Hippocampal formation (tissue), 2 donors: ENCODE measurements around the gene WSB1.
"Not testable (repeated sequence)": the region's sequence is repeated elsewhere in the genome, so short reads cannot be mapped to it uniquely, and the experiment has no call there.

ENCODE experiments used
- DNase-seq, 2 donors: peaks; one replicate each; lab custom pipeline; 2025; lab: John Stamatoyannopoulos, UW

WSB1 gene, protein sequence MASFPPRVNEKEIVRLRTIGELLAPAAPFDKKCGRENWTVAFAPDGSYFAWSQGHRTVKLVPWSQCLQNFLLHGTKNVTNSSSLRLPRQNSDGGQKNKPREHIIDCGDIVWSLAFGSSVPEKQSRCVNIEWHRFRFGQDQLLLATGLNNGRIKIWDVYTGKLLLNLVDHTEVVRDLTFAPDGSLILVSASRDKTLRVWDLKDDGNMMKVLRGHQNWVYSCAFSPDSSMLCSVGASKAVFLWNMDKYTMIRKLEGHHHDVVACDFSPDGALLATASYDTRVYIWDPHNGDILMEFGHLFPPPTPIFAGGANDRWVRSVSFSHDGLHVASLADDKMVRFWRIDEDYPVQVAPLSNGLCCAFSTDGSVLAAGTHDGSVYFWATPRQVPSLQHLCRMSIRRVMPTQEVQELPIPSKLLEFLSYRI

GRCh38 chr17:27293898-27294688, at the start of gene WSB1:
Gene WSB1, plus strand, starts transcription at chr17:27294114. Its CDS starts 282 bp downstream, at chr17:27294396.
- peak; percentile 87 to 93 for DNase-seq

GRCh38 chr17:27244491-27245223, 49.3 kb upstream of the WSB1 start:
- DNase-seq = peak; percentile 31 to 65

DNA sequence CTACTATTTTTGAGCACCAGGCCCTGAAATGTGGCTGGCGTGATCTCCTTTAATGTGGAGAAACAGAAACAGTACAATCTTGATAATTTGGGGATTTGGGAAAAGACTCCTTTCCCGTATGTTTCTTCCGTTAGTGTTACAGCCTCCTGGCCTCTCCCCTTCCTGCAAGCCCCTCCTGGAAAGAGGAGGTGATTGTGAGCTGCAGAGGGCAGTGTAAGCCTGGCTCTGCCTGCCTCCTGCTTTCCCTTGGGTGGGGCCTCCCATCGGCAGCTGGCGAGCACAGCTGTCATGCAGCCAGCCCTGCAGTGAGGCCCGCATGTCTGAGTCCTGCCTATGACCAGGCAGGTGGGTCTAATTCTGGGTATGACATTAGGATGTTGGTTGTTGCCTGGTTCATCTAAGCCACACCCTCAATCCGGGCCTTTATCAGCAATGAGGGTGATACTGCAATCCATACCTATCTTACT, 48.7 kb upstream of the WSB1 start:
- peak; percentile 81 to 85 for DNase-seq

DNA sequence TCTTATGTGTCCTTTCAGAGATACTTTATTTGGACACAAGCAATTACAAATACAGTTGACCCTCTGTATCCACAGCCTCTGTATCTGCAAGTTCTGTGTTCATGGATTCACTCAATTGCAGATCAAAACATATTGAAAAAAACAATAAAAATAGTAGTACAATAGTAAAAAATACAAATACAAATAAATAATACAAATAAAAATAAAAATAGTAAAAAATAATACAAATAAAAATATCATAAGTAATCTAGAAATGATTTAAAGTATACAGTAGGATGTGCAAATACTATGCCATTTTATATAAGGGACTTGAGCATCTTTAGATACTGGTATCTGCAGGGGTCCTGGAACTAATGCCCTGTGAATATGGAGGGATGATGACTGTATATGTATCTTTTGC, 47.4 kb upstream of the WSB1 start:
- DNase-seq = no peak

DNA sequence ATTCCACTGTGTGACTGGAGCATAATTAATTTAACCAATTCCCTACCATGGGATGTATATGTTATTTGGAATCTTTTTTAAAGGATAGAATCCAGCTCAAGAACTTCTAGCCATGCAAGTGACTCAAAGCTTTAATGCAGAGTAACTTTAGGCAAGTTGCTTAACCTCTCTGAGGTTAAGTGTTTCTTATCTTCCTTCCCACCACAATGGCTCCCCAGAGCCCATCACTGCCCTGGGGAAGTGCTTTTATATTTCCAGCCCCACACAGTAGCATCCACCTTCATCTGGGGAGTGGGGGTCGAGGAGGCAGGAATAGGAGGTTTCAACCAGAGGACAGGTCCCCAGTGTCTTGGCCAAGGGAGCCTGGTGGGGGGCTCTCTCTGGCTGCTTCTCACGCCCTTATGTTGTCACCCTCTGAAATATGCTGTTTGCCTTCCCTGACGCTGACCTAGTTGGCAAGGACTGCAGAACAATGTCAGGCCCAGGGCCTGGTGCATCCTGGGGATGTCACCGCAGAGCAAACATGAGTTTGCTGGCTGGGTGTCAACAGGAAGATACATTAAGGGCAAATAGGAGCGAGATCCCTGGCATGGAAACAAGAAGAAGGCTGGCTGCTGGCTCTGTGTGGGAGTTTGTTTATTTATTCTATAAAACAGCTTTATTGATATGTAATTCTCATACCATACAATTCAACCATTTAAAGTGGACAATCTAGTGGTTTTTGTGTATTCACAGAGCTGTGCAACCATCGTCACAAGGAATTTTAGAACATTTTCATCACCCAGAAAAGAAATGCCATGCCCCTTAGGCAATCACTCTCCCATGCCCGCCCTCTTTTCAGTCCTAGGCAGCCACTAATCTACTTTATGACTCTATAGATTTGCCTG, 46.6 kb upstream of the WSB1 start:
- no peak for DNase-seq

GRCh38 chr17:27247958-27248342, 46.0 kb upstream of the WSB1 start:
- no peak for DNase-seq

DNA sequence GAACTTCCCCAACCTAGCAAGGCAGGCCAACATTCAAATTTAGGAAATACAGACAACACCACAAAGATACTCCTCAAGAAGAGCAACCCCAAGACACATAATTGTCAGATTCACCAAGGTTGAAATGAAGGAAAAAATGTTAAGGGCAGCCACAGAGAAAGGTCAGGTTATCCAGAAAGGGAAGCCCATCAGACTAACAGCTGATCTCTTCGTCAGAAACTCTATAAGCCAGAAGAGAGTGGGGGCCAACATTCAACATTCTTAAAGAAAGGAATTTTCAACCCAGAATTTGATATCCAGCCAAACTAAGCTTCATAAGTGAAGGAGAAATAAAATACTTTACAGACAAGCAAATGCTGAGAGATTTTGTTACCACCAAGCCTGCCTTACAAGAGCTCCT, 43.1 kb upstream of the WSB1 start:
- DNase-seq = not testable (repeated sequence)

DNA sequence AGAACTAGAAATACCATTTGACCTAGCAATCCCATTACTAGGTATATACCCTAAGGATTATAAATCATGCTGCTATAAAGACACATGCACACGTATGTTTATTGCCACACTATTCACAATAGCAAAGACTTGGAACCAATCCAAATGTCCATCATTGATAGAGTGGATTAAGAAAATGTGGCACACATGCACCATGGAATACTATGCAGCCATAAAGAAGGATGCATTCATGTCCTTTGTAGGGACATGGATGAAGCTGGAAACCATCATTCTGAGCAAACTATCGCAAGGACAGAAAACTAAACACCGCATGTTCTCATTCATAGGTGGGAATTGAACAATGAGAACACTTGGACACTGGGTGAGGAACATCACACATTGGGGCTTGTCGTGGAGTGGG, 39.1 kb upstream of the WSB1 start:
- not testable (repeated sequence) for DNase-seq

DNA sequence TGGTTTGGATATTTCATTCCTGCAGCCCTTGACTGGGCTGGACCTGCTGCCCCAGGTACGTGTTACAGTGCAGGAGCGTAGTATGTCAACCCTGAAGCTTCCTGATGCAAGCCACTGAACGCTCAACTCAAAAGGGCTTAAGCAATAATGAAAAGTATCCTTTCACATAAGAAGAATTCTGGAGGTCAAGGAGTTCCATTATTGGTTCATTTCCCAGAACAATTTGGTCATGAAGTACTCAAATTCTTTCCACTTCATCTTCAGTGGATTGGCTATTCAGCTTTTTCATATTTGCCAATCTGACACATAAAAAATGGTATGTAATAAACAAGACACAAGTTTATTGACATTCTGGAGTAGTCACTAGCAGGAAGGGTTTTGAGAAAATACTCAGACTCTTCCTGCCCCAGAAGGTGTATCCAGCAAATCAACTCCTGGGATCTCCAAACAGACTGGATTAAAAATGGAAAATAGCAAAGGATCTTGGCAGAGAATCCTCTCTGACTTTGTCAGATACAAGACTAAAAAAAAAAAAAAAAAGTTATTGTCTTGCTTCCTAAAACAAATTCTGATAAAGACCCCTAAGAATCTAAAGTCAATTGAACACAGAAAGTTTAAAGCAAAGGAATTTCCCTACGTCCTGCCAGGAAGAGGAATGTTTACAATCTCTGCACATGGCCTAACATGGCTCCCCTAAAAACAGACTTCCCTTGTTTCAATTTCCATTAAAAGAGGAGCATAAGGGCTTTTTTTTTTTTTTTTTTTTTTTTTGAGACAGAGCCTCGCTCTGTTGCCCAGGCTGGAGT, 37.5 kb upstream of the WSB1 start:
- no peak for DNase-seq

- DNase-seq = no peak
Observed at GRCh38 chr17:27257031-27257357, 36.9 kb upstream of the WSB1 start.

GRCh38 chr17:27259356-27259755, 34.6 kb upstream of the WSB1 start:
- no peak for DNase-seq

DNA sequence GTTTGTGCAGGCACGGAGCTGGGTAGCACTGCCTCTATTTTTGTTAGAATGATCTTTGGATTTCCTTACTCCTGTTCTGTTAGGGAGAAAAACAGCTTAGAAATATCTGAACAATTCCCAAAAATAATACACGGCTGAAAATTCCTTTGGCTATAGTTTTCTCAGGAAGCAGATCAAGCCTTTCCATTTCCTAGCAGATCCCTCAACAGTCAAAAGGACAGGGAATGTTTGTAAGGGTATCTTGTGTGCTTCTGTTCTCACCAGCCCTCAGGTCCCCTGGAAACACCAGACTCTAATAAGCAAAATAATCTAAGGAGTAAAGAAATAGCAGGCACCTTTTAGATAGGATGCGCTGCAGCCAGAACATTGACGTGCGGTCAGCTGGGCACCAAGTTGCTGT, 30.5 kb upstream of the WSB1 start:
- DNase-seq = no peak

- no peak for DNase-seq
Observed at GRCh38 chr17:27264068-27264812, 29.7 kb upstream of the WSB1 start.

DNA sequence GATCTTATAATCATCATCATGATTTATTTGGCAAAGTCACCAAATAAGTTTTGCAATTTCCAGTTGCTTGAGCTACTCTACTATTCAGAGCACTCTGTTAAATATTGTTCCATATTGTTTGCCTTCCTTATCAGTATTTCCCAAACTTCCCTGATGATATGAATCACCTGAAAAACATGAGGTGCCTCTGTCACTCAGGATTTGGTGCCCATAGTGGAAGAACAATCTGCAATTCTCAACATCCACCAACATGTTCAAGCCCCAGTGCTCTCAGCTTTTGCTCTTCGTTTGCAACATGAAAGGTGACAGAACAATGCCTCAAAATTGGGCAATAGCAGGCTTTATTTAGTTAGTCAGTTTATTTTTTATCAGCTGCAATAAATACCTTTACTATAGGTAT, 28.6 kb upstream of the WSB1 start:
- DNase-seq = no peak

- no peak for DNase-seq
Observed at GRCh38 chr17:27266228-27266627, 27.7 kb upstream of the WSB1 start.

DNA sequence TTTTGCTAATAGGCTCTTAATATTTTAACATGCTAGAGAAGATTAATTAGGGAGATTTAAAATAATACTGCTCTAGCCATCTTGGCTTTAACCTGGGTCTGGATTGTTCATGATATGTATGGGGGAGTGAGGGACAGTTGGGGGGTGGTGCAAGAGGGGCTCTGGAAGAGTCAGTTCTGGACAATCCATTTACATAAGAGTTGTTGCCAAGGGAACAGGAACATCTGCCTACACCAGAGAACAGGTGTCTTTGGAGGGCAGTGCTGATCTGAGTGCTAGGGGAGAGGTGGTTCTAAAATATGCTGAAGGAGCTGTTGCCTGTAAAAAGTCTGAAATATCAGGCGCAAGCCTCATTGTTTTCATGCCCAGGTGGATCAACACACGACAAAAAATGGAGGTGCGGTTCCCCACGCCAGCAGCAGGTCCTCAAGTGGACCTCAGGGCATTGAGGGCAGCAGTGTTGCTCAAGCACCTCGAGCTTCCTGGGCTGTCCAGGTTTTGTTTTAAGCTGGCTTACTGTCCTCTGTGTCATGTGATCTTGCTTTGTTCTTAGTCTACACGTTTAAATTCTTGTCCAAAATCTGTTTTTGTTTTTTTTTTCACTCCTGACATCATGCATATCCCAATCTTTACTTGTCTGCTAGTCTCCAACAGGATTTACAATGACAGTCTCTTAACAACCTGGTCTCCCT, 25.4 kb upstream of the WSB1 start:
- DNase-seq = no peak

GRCh38 chr17:27269201-27269600, 24.7 kb upstream of the WSB1 start:
- DNase-seq = no peak

GRCh38 chr17:27269974-27270373, 23.9 kb upstream of the WSB1 start:
- no peak for DNase-seq

- no peak for DNase-seq
Observed at GRCh38 chr17:27276653-27277156, 17.2 kb upstream of the WSB1 start.
